SKM-1 (cell line): ENCODE data around the gene CKS1B.

Experiments used
- DNase-seq: peaks from one replicate; lab custom pipeline; 2025; ENCODE audit not compliant: unreplicated experiment; lab: John Stamatoyannopoulos, UW

The CKS1B gene

DNA sequence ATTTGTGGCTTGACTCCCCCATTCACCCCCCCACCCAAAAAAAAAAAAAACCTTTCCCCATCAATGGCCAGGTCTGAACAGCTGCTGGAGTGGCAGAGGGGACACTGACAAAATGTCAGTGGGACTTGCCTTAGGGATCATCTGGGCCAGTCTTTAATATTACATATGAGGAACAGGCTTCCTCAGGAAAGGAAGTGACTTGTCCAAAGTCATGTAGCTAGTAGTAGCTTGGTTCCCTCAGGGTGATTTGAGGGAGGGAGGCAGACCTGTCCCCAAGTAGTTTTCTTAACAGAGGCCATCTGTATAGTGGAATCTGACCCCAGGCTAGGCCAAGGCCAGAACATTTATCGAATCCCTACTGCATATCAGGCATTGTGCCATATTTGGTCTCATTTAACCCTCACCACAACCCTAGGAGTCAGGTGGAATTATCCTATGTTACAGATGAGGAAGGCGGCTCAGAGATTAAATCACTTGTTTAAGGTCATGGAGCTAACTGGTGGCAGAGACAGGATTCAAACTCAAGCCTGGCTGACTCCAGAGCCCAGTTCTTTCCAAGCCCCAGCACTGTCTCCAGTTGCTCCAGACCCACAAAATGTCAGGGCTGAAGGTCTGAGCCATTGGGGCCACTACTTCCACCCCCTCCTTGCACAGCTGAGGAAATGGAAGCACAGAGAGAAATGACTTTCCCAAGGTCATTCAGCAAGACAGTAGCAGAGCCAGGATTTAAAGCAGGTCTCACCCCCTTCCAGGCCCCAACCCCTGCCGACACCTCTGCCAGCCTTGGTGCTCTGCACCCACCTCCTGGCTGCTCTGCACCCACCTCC is 38.5 kb downstream of the CKS1B start:
- no peak for DNase-seq

DNA sequence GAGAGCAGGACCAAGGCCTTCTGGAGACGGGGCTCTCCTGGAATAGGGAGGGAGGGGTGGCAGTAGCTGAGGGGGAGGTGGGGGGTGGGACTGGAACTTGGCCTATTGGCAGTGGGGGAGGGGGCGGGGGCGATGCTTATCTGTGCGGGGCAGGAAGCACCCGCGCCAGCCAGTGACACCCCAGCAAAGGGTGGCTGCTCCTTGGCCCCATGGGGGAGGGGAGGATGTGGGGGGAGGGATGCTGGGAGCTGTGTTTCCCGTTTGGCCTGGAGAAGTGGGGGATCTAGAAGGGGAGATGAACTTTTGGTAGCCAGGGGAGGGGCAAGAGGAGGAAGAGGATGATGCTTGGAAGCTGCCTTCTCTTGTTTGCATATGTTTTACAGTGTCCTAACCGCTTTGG is 39.2 kb downstream of the CKS1B start:
- DNase-seq = no peak

DNA sequence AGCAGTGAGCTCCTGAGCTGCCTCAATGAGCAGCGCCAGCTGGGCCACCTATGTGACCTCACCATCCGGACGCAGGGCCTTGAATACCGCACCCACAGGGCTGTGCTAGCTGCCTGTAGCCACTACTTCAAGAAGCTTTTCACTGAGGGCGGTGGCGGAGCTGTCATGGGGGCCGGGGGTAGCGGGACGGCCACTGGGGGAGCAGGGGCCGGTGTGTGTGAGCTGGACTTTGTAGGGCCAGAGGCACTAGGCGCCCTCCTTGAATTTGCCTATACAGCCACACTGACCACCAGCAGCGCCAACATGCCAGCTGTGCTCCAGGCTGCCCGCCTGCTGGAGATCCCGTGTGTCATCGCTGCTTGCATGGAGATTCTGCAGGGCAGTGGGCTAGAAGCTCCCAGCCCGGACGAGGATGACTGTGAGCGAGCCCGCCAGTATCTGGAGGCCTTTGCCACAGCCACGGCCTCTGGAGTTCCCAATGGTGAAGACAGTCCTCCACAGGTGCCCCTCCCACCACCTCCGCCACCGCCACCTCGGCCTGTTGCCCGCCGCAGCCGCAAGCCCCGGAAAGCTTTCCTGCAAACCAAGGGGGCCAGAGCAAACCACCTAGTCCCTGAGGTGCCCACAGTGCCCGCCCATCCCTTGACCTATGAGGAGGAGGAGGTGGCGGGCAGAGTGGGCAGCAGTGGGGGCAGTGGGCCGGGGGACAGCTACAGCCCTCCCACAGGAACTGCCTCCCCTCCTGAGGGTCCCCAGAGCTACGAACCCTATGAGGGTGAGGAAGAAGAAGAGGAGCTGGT is 40.4 kb downstream of the CKS1B start:
- no peak for DNase-seq

DNA sequence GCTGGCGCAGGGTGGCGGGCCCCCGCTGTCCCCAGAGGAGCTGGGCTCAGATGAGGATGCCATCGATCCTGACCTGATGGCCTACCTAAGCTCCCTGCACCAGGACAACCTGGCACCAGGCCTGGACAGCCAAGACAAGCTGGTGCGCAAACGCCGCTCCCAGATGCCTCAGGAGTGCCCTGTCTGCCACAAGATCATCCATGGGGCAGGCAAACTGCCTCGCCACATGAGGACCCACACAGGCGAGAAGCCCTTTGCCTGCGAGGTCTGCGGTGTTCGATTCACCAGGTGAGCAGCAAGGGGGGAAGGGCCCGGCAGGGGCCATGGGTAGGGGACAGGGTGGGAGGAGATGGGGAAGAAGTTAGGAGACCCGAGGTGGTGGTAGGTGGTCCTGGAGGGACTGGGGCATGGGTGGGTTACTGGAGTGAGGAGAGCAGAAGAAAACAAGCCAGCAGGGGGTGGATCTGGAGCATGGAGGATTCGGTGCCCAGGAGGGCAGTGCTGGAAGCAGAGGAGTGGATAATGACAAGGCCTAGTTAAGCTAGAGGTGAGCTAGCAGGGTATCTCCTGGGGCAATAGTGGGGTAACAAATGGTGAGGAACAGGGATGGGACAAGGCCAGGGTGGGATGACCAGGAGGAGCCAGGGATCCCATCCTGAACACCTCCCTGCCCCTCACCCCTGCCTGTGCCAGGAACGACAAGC is 41.2 kb downstream of the CKS1B start:
- no peak for DNase-seq

DNA sequence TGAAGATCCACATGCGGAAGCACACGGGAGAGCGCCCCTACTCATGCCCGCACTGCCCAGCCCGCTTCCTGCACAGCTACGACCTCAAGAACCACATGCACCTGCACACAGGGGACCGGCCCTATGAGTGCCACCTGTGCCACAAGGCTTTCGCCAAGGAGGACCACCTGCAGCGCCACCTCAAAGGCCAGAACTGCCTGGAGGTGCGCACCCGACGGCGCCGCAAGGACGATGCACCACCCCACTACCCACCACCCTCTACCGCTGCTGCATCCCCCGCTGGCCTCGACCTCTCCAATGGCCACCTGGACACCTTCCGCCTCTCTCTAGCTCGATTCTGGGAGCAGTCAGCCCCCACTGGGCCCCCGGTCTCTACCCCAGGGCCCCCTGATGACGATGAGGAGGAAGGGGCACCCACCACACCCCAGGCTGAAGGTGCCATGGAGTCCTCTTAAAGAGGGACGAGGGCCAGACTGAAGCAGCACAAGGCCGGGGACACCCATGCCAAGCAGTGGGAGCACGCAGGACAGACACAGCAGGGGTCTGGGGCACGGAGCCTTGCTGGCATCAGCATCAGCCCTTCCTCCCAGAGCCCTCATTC is 41.9 kb downstream of the CKS1B start:
- no peak for DNase-seq

DNA sequence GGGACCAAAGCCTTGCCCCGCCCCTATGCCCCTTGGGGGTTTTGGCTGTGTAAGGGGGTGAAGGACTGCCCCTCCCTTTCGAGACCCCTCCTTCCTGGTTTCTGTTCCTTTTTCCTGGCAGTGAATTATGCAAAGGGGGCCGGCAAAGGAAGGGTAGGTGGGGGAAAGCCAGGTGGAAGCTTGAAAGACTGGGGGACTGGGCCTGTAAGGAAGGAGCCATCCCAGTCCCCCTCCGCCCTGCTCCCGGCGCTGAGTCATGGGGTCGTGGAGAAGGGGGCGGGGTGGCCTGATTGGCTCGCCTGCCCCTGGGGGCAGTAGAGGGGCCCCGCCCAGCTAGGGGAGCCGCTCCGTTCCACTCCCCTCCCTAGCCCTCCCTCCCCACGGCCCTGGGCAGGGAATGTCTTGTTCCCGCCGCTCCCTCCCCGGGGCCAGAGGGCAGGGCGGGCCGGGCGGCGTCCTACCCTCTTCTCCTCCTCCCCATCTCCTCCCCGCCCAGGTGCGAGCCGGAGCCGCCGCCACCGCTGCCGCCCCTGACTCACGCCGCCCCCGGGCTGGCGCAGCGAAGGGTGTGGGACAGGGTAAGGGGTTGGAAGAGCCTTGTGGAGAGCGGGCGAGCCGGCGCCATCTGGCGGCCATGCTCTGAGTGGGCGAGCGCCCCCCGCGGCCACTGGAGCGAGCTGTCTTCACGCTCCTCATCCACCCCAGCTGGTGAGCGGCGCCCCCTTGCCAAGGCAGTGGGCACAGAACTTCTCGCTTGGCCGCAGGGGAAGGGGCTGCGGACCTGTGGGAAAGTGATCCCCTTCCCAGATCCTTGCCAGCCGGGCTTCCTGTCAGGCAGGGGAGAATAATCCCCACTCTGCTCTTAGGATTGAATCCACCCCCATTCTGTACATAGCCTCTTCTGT is 42.8 kb downstream of the CKS1B start:
- DNase-seq = peak; percentile 85

DNA sequence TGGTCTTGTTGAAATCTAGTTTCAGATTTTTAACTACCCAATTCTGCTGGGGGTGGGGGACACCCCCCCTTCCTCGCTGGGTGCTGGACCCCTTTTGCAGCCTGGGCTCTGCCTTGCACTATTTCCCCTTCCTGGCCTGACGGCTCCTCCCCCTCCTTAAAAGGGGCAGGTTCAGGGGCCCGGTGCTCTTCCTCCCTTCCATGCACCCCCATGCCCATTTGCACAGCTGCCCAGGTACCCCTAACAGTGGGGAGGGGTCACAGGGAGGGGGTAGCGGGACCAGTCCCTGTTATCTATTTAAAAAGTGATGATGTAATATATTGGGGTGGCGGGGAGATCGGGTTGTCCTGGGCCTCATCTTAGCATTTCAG is 43.5 kb downstream of the CKS1B start:
- no peak for DNase-seq

DNA sequence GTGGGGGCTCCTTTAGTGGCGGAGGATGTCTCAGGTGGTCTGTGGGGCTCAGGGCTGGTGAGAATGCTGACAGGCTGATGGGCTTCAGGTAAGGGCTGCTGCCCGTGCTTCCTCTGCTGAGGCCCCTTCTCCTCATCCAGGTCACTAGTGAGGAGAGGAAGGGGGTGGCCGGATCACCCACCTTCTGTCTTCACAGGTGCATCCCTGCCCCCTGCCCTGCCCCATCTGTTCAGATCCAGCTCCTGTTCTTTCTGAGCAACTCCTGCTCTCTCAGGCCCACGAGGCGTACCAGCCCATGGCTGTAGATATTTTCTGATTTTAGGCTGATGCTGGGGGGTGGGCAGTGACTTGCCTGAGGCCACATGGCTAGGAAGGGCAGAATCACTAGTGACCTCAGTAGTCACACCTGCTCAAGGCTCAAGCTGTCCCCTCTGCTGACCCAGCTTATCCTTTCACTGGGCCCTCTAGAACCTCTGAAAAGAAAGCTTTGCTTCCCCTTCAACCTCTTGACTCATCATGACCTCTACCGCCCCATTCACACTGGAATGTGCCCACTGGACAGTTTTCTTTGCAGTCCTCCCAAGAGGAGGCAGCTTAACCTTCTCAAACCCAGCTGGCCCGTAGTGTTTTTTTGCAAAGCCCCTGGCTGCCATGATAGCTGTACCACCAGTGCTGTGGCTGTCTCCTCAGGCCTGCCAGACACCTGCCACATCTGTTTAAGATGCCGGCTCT is 44.3 kb downstream of the CKS1B start:
- no peak for DNase-seq

DNA sequence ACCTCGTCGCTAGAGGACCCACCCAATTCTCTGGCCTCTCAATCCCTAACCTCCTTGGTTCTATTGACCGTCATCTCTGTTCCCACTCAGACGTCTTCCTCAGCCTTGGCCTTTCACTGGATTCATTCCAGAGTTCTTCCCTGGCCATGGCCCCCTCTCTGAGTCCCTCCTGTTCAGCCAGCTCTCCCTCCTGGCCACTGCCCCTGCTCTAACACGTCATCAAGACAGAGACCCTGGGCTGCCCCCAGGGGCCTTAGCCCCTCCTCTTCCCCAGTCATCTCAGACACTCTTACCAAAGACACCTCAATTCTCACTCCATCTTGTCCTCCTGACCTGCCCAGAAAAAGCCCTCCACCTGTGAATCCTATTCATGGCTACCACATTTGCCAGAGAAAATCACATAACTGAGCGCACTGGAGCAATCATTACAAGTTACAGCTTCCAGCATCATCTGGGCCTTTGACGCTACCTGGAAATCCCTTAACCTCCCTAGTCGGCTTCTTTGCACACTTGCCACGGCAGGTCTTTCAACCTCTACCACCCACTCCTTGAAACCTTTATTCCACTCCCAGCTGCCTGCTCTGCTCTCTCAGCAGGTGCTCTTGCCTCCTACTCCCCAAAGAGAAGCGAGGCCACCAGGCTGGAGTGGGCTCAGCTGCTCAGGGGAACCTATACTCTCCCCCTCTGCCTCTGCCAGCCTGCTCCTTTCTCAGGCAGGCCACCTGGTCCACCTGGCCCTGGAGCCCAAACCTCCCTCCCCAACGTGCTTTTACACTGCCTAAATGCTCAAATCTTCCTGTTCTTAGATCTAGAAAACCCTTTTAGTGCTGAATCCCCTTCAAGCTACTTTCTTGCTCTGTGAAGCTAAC is 45.1 kb downstream of the CKS1B start:
- DNase-seq = no peak

DNA sequence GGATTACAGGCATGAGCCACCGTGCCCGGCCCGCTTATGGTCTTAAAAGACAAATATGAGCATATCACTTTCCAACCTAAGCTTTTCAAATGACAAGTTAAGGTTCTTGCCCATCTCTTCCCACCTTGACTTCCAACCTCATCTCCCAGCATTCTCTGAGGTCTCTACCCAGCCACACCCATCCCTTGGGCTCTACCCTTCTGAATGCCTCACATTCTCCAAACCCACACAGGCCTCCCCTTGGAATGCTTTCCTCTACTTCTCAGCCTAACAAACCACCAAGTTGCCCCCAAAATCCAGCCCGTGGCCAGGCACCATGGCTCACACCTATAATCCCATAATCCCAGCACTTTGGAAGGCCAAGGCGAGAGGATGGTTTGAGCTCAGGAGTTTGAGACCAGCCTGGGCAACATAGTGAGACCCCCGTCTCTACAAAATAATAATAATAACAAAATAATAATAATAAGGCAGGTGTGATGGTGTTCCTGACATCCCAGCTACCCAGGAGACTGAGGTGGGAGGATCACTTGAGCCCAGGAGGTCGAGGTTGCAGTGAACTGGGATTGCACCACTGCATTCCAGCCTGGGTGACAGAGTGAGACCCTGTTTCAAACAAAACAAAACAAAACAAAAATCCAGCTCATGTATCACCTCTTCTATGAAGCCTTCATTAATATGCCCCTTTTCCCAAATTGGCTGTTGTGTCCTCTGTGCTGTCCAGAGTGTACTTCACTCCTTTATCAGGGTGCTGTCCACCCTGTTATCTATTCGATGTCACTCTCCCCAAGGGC is 47.9 kb downstream of the CKS1B start:
- no peak for DNase-seq

DNA sequence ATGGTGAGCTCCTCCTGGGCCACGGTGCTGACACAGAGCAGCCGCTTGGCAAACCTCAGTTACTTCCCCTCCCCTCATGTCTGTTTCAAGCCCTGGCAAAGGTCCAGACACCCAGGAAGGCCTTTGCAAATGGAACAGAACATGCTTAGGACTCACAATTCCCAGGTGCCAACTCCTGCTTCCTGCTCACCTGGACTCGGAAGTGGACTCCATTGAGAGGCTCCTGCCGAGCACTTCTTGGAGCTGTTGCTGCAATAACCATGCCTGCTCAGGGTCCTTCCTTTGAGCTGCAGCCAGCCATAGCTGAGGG is 48.4 kb downstream of the CKS1B start:
- peak; percentile 46 for DNase-seq

DNA sequence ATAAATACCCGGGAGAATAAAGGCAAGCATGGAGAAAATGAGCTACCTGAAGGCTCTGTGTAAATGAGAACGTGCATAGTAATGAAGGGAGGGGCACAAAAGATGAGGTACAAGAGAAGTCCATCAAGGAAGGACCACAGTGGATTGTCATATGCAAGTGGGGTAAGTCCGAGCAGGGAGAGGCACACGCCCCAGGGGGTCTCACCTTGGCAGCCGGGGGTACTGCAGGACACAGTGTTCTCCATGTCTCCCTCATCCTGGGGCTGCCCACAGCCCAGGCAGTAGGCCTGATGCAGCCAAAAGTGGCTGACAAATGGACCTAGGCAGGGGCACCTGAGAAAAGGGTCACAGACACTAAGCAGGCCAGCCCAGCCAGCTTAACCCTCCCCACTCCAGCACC is 49.1 kb downstream of the CKS1B start:
- no peak for DNase-seq

DNA sequence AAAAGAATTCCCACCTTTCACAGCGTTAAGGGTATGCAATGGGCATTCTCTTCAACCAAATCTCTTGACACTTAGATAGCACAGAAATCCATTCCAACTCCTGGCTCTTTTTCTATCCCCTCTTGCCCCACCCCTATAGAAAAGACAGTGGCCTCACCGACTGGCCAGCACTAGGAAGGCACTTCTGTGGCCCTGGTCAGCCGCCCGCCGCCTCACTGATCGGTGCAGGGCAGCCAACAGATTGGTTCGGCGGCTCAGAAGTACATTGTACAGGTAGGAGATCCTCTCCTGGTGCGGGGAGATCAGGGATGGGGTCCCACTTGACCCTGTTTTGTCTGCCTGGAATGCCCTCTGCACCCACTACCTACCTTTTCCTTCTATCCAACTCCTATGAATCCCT is 49.8 kb downstream of the CKS1B start:
- DNase-seq = no peak

DNA sequence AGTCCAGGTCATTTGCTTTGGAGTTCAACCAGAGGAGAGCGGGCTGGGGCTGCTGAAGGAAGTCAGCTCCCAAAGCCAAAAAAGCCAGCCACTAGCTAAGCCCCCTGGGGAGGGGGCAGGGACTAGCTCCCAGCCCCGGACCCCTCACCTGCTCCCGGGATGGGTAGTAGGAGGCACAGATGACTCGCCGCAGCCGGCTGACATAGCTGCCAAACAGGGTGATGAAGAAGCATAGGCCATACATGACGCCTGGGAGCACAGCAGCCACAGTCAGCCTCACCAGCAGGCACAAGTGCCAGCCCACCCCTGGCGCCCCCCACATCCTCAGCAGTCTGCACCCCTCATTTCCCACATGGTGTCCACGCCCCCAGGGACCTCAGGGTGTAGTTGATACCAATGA is 51.7 kb downstream of the CKS1B start:
- no peak for DNase-seq

DNA sequence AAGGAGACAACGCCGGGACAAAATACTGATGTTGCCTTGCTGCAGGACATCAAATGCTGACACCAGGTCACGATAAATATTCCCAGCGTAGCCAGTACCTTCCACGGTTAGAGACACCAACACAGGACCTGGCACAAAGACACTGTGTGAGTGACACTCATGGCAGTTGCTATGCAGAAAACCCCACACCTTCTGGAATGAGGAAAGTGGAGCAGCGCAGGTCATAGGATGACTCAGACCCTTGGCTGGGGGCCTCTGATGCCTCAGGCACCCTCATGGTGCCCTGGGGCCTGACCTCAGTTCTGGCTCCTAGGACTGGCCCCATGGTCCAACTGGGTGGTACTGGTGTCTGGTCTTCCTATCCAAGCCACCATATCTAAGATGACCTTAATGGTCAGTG is 52.1 kb downstream of the CKS1B start:
- DNase-seq = no peak
